ENCODE measurements around the gene PLCL2.

PLCL2 gene

GRCh38 chr3:17050071-17050470 is 165.3 kb downstream of the PLCL2 start:
- H3K9me3 ChIP-seq (ENCODE audit: low read length), result peaks cover 4% of the 10 kb centered on the region
- H3K4me3 ChIP-seq (ENCODE audit: low read length), result no peak overlapping the region
- no peaks in the 10 kb centered on the region for H3K4me1 ChIP-seq (ENCODE audit: insufficient read depth, low read length)
- no peaks in the 10 kb centered on the region for H3K27me3 ChIP-seq (ENCODE audit: insufficient read depth, low read length)
- H2AFZ ChIP-seq (ENCODE audit: low read depth, low read length), result no peak overlapping the region
- no peaks in the 10 kb centered on the region for H3K36me3 ChIP-seq (ENCODE audit: insufficient read depth, low read length)

DNA sequence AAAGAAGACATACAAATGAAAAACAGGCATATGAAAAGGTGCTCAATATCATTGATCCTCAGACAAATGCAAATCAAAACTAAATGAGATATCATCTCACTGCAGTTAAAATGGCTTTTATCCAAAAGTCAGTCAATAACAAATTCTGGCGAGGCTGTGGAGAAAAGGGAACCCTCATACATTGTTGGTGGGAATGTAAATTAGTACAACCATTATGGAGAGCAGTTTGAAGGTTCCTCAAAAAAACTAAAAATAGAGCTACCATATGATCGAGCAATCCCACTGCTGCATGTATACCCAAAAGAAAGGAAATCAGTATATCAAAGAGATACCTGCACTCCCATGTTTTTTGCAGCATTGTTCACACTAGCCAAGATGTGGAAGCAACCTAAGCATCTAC is 165.8 kb downstream of the PLCL2 start:
- Histone ChIP-seq H3K9me3 (ENCODE audit: low read length) (peaks cover 4% of the 10 kb centered on the region), H3K27me3 (ENCODE audit: insufficient read depth, low read length) (no peaks in the 10 kb centered on the region), H3K4me3 (ENCODE audit: low read length) (no peak overlapping the region), H2AFZ (ENCODE audit: low read depth, low read length) (no peak overlapping the region), H3K36me3 (ENCODE audit: insufficient read depth, low read length) (no peaks in the 10 kb centered on the region), H3K4me1 (ENCODE audit: insufficient read depth, low read length) (no peaks in the 10 kb centered on the region)

GRCh38 chr3:17052363-17052762 is 167.6 kb downstream of the PLCL2 start:
- H3K36me3 ChIP-seq (ENCODE audit: insufficient read depth, low read length), result no peaks in the 10 kb centered on the region
- no peak overlapping the region for H2AFZ ChIP-seq (ENCODE audit: low read depth, low read length)
- H3K9me3 ChIP-seq (ENCODE audit: low read length), result peaks cover 4% of the 10 kb centered on the region
- H3K4me3 ChIP-seq (ENCODE audit: low read length), result no peak overlapping the region
- H3K4me1 ChIP-seq (ENCODE audit: insufficient read depth, low read length), result peaks cover 3% of the 10 kb centered on the region
- H3K27me3 ChIP-seq (ENCODE audit: insufficient read depth, low read length), result no peaks in the 10 kb centered on the region

- H3K4me3 ChIP-seq (ENCODE audit: low read length), result no peak overlapping the region
- H3K9me3 ChIP-seq (ENCODE audit: low read length), result peaks cover 2% of the 10 kb centered on the region
- no peak overlapping the region for H2AFZ ChIP-seq (ENCODE audit: low read depth, low read length)
These were observed 169.7 kb downstream of the PLCL2 start for GRCh38 chr3:17054301-17054981.

DNA sequence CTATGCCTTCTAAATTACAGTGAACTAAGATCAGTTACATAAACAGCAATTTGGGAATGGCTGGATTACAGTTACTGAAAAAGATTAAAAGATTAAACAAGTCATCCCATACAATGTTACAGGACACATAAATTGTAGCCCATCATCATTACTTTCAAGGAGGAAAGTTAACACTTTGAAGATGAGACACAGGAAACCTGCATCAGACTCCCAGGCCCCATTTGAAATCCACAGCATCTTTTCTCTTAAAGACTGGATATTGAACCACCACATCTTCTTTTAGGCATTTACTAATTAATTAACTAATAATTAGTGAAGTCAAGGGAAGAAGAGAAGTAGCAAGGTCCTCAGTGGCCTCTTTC is 170.2 kb downstream of the PLCL2 start:
- Histone ChIP-seq H3K4me3 (ENCODE audit: low read length) (no peak overlapping the region), H3K9me3 (ENCODE audit: low read length) (peaks cover 2% of the 10 kb centered on the region), H3K36me3 (ENCODE audit: insufficient read depth, low read length) (no peaks in the 10 kb centered on the region), H3K27me3 (ENCODE audit: insufficient read depth, low read length) (no peaks in the 10 kb centered on the region), H3K4me1 (ENCODE audit: insufficient read depth, low read length) (peaks cover 3% of the 10 kb centered on the region), H2AFZ (ENCODE audit: low read depth, low read length) (no peak overlapping the region)

More at GRCh38 chr3:17054301-17054981, 169.7 kb downstream of the PLCL2 start:
- Histone ChIP-seq H3K27me3 (ENCODE audit: insufficient read depth, low read length) (no peaks in the 10 kb centered on the region), H3K4me1 (ENCODE audit: insufficient read depth, low read length) (peaks cover 3% of the 10 kb centered on the region), H3K36me3 (ENCODE audit: insufficient read depth, low read length) (no peaks in the 10 kb centered on the region)

DNA sequence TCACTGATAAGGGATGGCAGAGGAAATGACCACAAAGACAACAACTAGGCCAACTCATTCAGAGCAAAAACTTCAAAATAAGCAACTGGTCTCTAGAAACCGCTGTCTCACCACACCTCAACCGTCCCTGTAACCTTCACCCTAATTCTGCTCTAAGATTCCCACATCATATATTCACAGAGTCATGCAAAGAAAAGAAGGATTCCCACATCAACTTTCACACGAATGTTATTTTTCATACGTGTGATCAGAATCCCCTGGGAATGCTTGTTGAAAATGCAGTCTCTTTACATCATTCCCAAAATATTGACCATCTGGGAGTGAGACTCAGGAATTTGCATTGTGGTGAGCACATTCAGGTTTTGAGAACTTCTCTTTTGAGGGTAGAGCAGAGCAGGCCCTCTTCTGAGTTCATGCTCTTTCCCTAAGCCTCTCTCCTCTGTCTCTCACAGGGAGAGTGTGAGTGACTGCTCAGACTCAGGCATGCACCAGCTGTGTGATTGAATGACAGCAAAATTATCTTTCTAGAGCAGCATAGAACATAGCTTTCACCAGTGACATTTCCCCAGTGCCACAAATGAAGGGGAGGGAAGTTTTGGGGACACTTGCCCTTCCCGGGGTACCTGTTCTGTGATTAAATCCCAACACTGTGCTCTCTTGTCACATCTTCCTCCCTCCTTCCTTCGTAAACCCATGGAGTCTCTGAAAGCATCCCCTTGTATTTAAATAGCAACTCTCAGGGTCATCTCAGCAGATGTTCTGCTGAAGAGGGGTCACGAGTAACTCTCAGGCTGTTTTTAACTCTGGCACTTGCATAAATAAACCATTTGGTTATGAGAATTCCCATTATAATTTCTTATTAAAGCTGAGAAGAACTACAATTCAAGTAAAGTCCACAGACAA is 170.9 kb downstream of the PLCL2 start:
- H3K4me1 ChIP-seq (ENCODE audit: insufficient read depth, low read length), result peaks cover 3% of the 10 kb centered on the region
- peaks cover 2% of the 10 kb centered on the region for H3K9me3 ChIP-seq (ENCODE audit: low read length)
- H3K4me3 ChIP-seq (ENCODE audit: low read length), result no peak overlapping the region
- H2AFZ ChIP-seq (ENCODE audit: low read depth, low read length), result no peak overlapping the region
- H3K27me3 ChIP-seq (ENCODE audit: insufficient read depth, low read length), result no peaks in the 10 kb centered on the region
- H3K36me3 ChIP-seq (ENCODE audit: insufficient read depth, low read length), result no peaks in the 10 kb centered on the region

DNA sequence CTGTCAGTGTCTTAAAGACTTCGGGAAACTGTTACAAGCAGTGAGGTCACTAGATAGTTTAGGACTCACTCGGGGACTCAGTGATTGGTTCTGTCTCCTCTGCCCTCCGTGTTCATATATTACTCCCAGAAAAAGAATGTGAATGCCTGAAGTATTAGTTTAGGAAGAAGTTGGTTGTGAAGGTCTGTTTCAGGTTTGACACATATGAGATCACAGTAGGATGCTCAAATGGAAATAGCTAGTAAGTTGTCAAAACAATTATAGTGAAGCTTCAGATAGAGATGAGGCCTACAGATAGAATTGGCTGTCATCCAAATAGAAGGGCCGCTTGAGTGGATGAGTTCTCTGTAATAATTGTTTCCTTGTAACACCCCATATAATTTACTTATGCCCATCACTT is 172.6 kb downstream of the PLCL2 start:
- Histone ChIP-seq H3K4me3 (ENCODE audit: low read length) (no peak overlapping the region), H2AFZ (ENCODE audit: low read depth, low read length) (no peak overlapping the region), H3K4me1 (ENCODE audit: insufficient read depth, low read length) (peaks cover 3% of the 10 kb centered on the region), H3K27me3 (ENCODE audit: insufficient read depth, low read length) (no peaks in the 10 kb centered on the region), H3K36me3 (ENCODE audit: insufficient read depth, low read length) (no peaks in the 10 kb centered on the region), H3K9me3 (ENCODE audit: low read length) (peaks cover 2% of the 10 kb centered on the region)

- H3K27me3 ChIP-seq (ENCODE audit: insufficient read depth, low read length), result no peaks in the 10 kb centered on the region
- no peak overlapping the region for H2AFZ ChIP-seq (ENCODE audit: low read depth, low read length)
- no peak overlapping the region for H3K4me3 ChIP-seq (ENCODE audit: low read length)
- no peaks in the 10 kb centered on the region for H3K9me3 ChIP-seq (ENCODE audit: low read length)
- H3K4me1 ChIP-seq (ENCODE audit: insufficient read depth, low read length), result peaks cover 3% of the 10 kb centered on the region
- H3K36me3 ChIP-seq (ENCODE audit: insufficient read depth, low read length), result no peaks in the 10 kb centered on the region
These were observed 175.3 kb downstream of the PLCL2 start for GRCh38 chr3:17059989-17060550.

DNA sequence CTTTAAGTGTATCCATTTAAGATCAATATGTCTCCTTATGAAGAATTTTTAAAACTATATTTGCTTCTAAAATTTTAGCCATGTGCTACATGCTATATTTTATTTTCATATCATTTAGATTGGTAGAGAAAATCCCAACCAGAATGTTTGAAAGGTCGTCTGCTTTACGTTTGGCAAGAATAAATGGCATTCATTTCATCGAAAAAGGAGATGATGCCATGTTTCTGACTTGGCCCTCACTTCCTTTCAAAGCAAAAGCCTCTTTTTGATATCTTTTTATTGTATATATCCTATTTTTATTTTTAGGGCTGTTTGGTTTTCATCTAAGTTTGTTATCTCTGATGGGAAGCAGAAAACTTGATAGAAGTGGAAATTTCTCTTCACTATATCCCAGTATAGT is 176.2 kb downstream of the PLCL2 start:
- Histone ChIP-seq H3K4me3 (ENCODE audit: low read length) (no peak overlapping the region), H3K4me1 (ENCODE audit: insufficient read depth, low read length) (peaks cover 3% of the 10 kb centered on the region), H3K27me3 (ENCODE audit: insufficient read depth, low read length) (no peaks in the 10 kb centered on the region), H3K36me3 (ENCODE audit: insufficient read depth, low read length) (no peaks in the 10 kb centered on the region), H2AFZ (ENCODE audit: low read depth, low read length) (no peak overlapping the region), H3K9me3 (ENCODE audit: low read length) (no peaks in the 10 kb centered on the region)

DNA sequence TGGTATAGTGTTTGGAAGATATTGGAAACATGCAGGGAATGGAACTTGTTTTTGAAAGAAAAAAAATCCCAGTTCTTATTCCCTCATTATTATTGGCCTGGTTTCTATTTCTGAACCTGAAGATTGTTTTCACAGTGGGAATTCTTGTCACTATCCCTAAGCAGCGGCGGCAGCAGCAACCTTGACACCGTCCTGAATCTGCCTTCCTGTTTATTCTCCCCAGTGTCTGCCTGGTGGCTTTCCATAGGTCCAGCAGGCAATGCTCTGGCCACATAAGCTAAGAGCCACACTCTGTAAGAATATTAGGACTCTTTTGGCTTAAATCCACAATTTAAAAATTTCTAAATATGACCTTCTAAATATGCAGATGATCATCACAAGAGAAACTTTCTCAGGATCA is 178.0 kb downstream of the PLCL2 start:
- no peaks in the 10 kb centered on the region for H3K4me1 ChIP-seq (ENCODE audit: insufficient read depth, low read length)
- H2AFZ ChIP-seq (ENCODE audit: low read depth, low read length), result no peak overlapping the region
- H3K36me3 ChIP-seq (ENCODE audit: insufficient read depth, low read length), result no peaks in the 10 kb centered on the region
- no peaks in the 10 kb centered on the region for H3K27me3 ChIP-seq (ENCODE audit: insufficient read depth, low read length)
- no peak overlapping the region for H3K4me3 ChIP-seq (ENCODE audit: low read length)
- H3K9me3 ChIP-seq (ENCODE audit: low read length), result no peaks in the 10 kb centered on the region

GRCh38 chr3:17063596-17063995 is 178.8 kb downstream of the PLCL2 start:
- no peaks in the 10 kb centered on the region for H3K4me1 ChIP-seq (ENCODE audit: insufficient read depth, low read length)
- no peaks in the 10 kb centered on the region for H3K27me3 ChIP-seq (ENCODE audit: insufficient read depth, low read length)
- no peaks in the 10 kb centered on the region for H3K36me3 ChIP-seq (ENCODE audit: insufficient read depth, low read length)
- no peaks in the 10 kb centered on the region for H3K9me3 ChIP-seq (ENCODE audit: low read length)
- H3K4me3 ChIP-seq (ENCODE audit: low read length), result no peak overlapping the region
- no peak overlapping the region for H2AFZ ChIP-seq (ENCODE audit: low read depth, low read length)

DNA sequence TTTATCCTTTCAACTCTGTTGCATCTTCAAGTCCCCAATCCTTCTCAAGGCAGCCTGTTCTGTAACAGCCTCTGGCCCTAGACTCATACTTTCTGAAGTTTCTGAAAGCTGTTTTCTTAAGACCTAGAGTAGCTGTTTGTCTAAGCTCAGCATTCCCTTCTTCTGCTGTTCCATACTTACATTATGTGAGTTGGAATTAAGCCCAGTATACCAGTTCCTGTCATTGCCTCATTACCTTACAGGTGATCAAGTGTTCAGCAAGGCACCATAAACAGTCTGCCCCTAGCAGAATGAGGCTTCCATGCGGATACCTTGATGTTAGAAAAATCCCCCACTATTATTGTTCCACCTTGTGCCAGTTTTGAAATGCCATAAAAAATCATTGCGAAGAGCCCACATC is 180.6 kb downstream of the PLCL2 start:
- Histone ChIP-seq H3K36me3 (ENCODE audit: insufficient read depth, low read length) (no peaks in the 10 kb centered on the region), H3K4me1 (ENCODE audit: insufficient read depth, low read length) (no peaks in the 10 kb centered on the region), H3K4me3 (ENCODE audit: low read length) (no peak overlapping the region), H2AFZ (ENCODE audit: low read depth, low read length) (no peak overlapping the region), H3K27me3 (ENCODE audit: insufficient read depth, low read length) (no peaks in the 10 kb centered on the region), H3K9me3 (ENCODE audit: low read length) (no peaks in the 10 kb centered on the region)

DNA sequence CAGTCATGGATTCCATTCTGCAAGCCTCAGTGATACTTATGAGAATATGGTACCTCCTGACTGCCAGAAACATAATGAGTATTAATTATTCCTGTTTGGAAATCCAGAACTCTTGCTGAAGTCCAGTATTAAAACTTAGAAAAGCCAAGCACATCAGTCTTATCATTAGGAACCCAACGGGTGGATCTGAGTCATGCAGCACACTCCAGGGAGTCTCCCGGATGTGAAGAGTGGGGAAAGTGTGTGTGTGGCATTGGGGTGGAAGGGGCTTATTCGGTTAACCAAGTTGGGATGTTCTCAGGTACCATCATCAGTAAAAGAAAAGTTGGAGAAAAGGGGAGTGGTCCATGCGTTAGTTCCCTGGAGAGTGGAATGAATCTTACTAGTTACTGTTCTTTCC is 181.1 kb downstream of the PLCL2 start:
- peaks cover 2% of the 10 kb centered on the region for H3K4me1 ChIP-seq (ENCODE audit: insufficient read depth, low read length)
- no peak overlapping the region for H2AFZ ChIP-seq (ENCODE audit: low read depth, low read length)
- H3K36me3 ChIP-seq (ENCODE audit: insufficient read depth, low read length), result no peaks in the 10 kb centered on the region
- no peaks in the 10 kb centered on the region for H3K9me3 ChIP-seq (ENCODE audit: low read length)
- H3K4me3 ChIP-seq (ENCODE audit: low read length), result no peak overlapping the region
- H3K27me3 ChIP-seq (ENCODE audit: insufficient read depth, low read length), result no peaks in the 10 kb centered on the region

All from neuron (in vitro differentiated cells).